Measurements from ENCODE around the gene RUSF1. TPM values are rescaled to one million over a fixed set of nuclear protein-coding genes. Genes with fewer than 3 reads are reported as not detected.
"Not testable (repeated sequence)": the region's sequence is repeated elsewhere in the genome, so short reads cannot be mapped to it uniquely, and the experiment has no call there.

Gene RUSF1
- 100 to 1,000 TPM in 3 of 4 donors, 10 to 100 TPM in 1; 65.2 to 124 (median 110) TPM for total RNA-seq

GRCh38 chr16:31507929-31508705 lies at the start of gene RUSF1:
Gene RUSF1, minus strand, starts transcription at chr16:31508391. Its CDS starts 18 bp downstream, at chr16:31508373.
- Histone ChIP-seq H3K4me1 (peaks cover 0 to 14% (median 8%) of the 10 kb centered on the region in 4 donors), H3K27me3 (no peaks in the 10 kb centered on the region), H3K27ac (peak within 1 kb of the TSS; percentile 84 to 96 (median 90)), H3K9me3 (no peaks in the 10 kb centered on the region), H3K36me3 (no peaks in the 10 kb centered on the region), H3K4me3 (peak within 1 kb of the TSS; percentile 71 to 99 (median 84))
- DNase-seq: peak; percentile 92 to 96 (median 93)
- TF ChIP-seq CTCF (IDR thresholded peaks at IDR 0.05) (peak in 2 of 6 experiments; percentile 1 to 19), POLR2A (IDR thresholded peaks at IDR 0.05) (peak; percentile 71 to 75)

GRCh38 chr16:31542763-31543162 lies 34.6 kb upstream of the RUSF1 start:
- no peak for DNase-seq
- Histone ChIP-seq H3K27me3 (peaks cover 0 to under 1% of the 10 kb centered on the region in 2 donors), H3K36me3 (no peaks in the 10 kb centered on the region), H3K4me3 (no peak overlapping the region), H3K4me1 (peaks cover 0 to under 1% (median 0%) of the 10 kb centered on the region in 4 donors), H3K27ac (no peak overlapping the region), H3K9me3 (peaks cover 0 to 6% (median 0%) of the 10 kb centered on the region in 4 donors)
- TF ChIP-seq POLR2A (IDR thresholded peaks at IDR 0.05): no peak
- TF ChIP-seq CTCF (IDR thresholded peaks at IDR 0.05): no peak

GRCh38 chr16:31539762-31540161 lies 31.6 kb upstream of the RUSF1 start:
- not testable (repeated sequence) for H3K27me3 ChIP-seq, H3K36me3 ChIP-seq, H3K4me1 ChIP-seq, H3K27ac ChIP-seq, H3K9me3 ChIP-seq, DNase-seq, H3K4me3 ChIP-seq

- H3K4me3 ChIP-seq, H3K36me3 ChIP-seq, H3K27me3 ChIP-seq, H3K27ac ChIP-seq, H3K4me1 ChIP-seq, H3K9me3 ChIP-seq, DNase-seq: not testable (repeated sequence)
These were observed 30.0 kb upstream of the RUSF1 start for GRCh38 chr16:31538243-31538598.

- Histone ChIP-seq H3K9me3 (peaks cover 0 to 6% (median 0%) of the 10 kb centered on the region in 4 donors), H3K4me1 (peaks cover 0 to 7% (median 0%) of the 10 kb centered on the region in 4 donors), H3K27ac (no peak overlapping the region), H3K36me3 (no peaks in the 10 kb centered on the region), H3K27me3 (peaks cover 0 to 6% of the 10 kb centered on the region in 2 donors), H3K4me3 (peak overlapping the region in 3 of 4 donors; percentile 18 to 51 (median 43))
- TF ChIP-seq CTCF (IDR thresholded peaks at IDR 0.05): no peak
- no peak for TF ChIP-seq POLR2A (IDR thresholded peaks at IDR 0.05)
- no peak for DNase-seq
These were observed 29.4 kb upstream of the RUSF1 start for GRCh38 chr16:31537362-31538242.

GRCh38 chr16:31536804-31537361 lies 28.7 kb upstream of the RUSF1 start:
- peaks cover 0 to 6% of the 10 kb centered on the region in 2 donors for H3K27me3 ChIP-seq
- TF ChIP-seq CTCF (IDR thresholded peaks at IDR 0.05) (no peak), POLR2A (IDR thresholded peaks at IDR 0.05) (no peak)
- no peak for DNase-seq
- peak overlapping the region in 2 of 4 donors; percentile 43 to 51 for H3K4me3 ChIP-seq
- H3K4me1 ChIP-seq: peaks cover 0 to 7% (median 0%) of the 10 kb centered on the region in 4 donors
- no peaks in the 10 kb centered on the region for H3K36me3 ChIP-seq
- H3K27ac ChIP-seq: no peak overlapping the region
- H3K9me3 ChIP-seq: peaks cover 0 to 6% (median 0%) of the 10 kb centered on the region in 4 donors
